HEK293 (cell line): Measurements from ENCODE around the gene CD84.
"Not testable (repeated sequence)": the region's sequence is repeated elsewhere in the genome, so short reads cannot be mapped to it uniquely, and the experiment has no call there.

ENCODE experiments used
- CTCF ChIA-PET: fragments of 350-600 bp; formaldehyde crosslinking; extraction: SDS; loops from one replicate; lab custom pipeline; 2021; ENCODE audit warnings: antibody characterized with exemption; lab: Yijun Ruan, JAX
- POLR2A ChIA-PET: fragments of 300-600 bp; formaldehyde crosslinking; extraction: SDS; loops from one replicate; lab custom pipeline; 2020; ENCODE audit warnings: antibody characterized with exemption, inconsistent platforms; lab: Yijun Ruan, JAX
- H3K27ac ChIP-seq: fragments of 200-500 bp; sonication (Bioruptor generic); 2 replicates; pipeline ENCODE4 v1.5.1; 2014; ENCODE audit warnings: low read depth, low read length, control low read depth, inconsistent platforms; ENCODE audit errors: extremely low read depth
- H3K36me3 ChIP-seq, 2 experiments: fragments of 200-500 bp in 1 of 2; sonication (Bioruptor generic) in 1 of 2; 1 replicate in 1 of 2; 2 replicates in 1 of 2; pipeline ENCODE4 v1.5.1; 2014 to 2017; ENCODE audit warnings: inconsistent platforms in 2 of 2, low read length in 2 of 2; ENCODE audit not compliant: control insufficient read depth in 2 of 2, insufficient read depth in 1 of 2
- H3K4me1 ChIP-seq: fragments of 200-500 bp; sonication (Bioruptor generic); 2 replicates; pipeline ENCODE4 v1.5.1; 2014; ENCODE audit warnings: mild to moderate bottlenecking, low read length, inconsistent platforms; ENCODE audit not compliant: control insufficient read depth, insufficient read depth
- H3K4me3 ChIP-seq: 2 replicates; pipeline ENCODE4 v1.5.1; 2011; ENCODE audit warnings: low read depth, mild to moderate bottlenecking, control low read depth, low read length, moderate library complexity
- H3K9me3 ChIP-seq: fragments of 200-500 bp; sonication (Bioruptor generic); 2 replicates; pipeline ENCODE4 v1.5.1; 2014; ENCODE audit warnings: low read depth, low read length, inconsistent platforms; ENCODE audit not compliant: control insufficient read depth, insufficient read depth
- SETDB1 ChIP-seq: IDR thresholded peaks from one replicate; pipeline ENCODE4 v1.6.1; 2017; ENCODE audit warnings: mild to moderate bottlenecking, low read length, moderate library complexity, mixed read lengths; ENCODE audit not compliant: insufficient read length
- ZBTB1 ChIP-seq: fragments of 450-650 bp; formaldehyde crosslinking; IDR thresholded peaks from 2 replicates; pipeline ENCODE4 v1.5.1; 2016; ENCODE audit warnings: missing biosample characterization, missing genetic modification characterization
- ZNF146 ChIP-seq: fragments of 450-650 bp; formaldehyde crosslinking; IDR thresholded peaks from 2 replicates; pipeline ENCODE4 v1.5.1; 2016; ENCODE audit warnings: missing biosample characterization, missing genetic modification characterization
- ZNF175 ChIP-seq: fragments of 450-650 bp; formaldehyde crosslinking; IDR thresholded peaks from 2 replicates; pipeline ENCODE4 v1.5.1; 2016; ENCODE audit warnings: missing biosample characterization, missing genetic modification characterization
- ZNF280C ChIP-seq: fragments of 450-650 bp; formaldehyde crosslinking; IDR thresholded peaks from 2 replicates; pipeline ENCODE4 v1.5.1; 2016; ENCODE audit warnings: missing biosample characterization, missing genetic modification characterization

Gene CD84

GRCh38 chr1:160534823-160535605 is 44.3 kb downstream of the CD84 start:
- Histone ChIP-seq H3K27ac (no peak overlapping the region), H3K4me3 (no peak overlapping the region), H3K9me3 (no peaks in the 10 kb centered on the region), H3K36me3 (no peaks in the 10 kb centered on the region), H3K4me1 (no peaks in the 10 kb centered on the region)
- peak; percentile 55 for TF ChIP-seq SETDB1
- no peak for TF ChIP-seq ZBTB1
- TF ChIP-seq ZNF280C (tag by site-specific recombination) = no peak
- TF ChIP-seq ZNF175 (tag by site-specific recombination) = no peak
- POLR2A ChIA-PET = no interaction called here
- CTCF ChIA-PET = interaction anchor here (0.6 to 1.6 kb wide), 7 partner anchors 8 to 107 kb away, joined by 3 to 6 read pairs (median 5); no protein-coding TSS in a partner anchor

DNA sequence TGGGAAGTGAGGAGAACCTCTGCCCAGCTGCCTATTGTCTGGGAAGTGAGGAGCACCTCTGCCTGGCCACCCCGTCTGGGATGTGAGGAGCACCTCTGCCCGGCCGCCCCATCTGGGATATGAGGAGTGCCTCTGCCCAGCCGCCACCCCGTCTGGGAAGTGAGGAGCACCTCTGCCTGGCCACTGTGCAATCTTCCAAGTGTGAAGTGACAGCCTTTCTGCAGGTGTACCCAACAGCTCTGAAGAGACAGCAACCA is 46.8 kb downstream of the CD84 start:
- H3K4me3 ChIP-seq, H3K36me3 ChIP-seq, CTCF ChIA-PET, H3K27ac ChIP-seq, H3K4me1 ChIP-seq, POLR2A ChIA-PET, H3K9me3 ChIP-seq: not testable (repeated sequence)

GRCh38 chr1:160531809-160532556 is 47.3 kb downstream of the CD84 start:
- POLR2A ChIA-PET, CTCF ChIA-PET, H3K9me3 ChIP-seq, H3K4me1 ChIP-seq, H3K4me3 ChIP-seq, H3K36me3 ChIP-seq, H3K27ac ChIP-seq: not testable (repeated sequence)

DNA sequence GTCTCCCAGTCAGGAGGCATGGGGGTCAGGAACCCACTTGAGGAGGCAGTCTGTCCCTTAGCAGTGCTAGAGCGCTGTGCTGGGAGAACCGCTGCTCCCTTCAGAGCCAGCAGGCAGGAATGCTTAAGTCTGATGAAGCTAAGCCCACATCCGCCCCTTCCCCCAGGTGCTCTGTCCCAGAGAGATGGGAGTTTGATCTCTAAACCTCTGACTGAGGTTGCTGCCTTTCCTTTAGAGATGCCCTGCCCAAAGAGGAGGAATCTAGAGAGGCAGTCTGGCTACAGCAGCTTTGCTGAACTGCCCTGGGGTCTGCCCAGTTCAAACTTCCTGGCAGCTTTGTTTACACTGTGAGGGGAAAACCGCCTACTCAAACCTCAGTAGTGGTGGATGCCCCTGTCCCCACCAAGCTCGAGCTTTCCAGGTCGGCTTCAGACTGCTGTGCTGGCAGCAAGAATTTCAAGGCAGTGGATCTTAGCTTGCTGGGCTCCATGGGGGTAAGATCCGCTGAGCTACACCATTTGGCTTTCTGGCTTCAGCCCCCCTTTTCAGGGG is 49.8 kb downstream of the CD84 start:
- POLR2A ChIA-PET = interaction anchor here (0.5 kb wide), 1 partner anchor 83 kb away, joined by 3 read pairs; no protein-coding TSS in a partner anchor
- not testable (repeated sequence) for H3K27ac ChIP-seq, H3K4me3 ChIP-seq, H3K36me3 ChIP-seq, H3K4me1 ChIP-seq, H3K9me3 ChIP-seq
- CTCF ChIA-PET = interaction anchor here (0.6 kb wide), 1 partner anchor 156 kb away, joined by 4 read pairs; no protein-coding TSS in a partner anchor

- CTCF ChIA-PET = interaction anchor here (0.5 kb wide), 1 partner anchor 203 kb away, joined by 3 read pairs; no protein-coding TSS in a partner anchor
- POLR2A ChIA-PET, H3K36me3 ChIP-seq, H3K4me1 ChIP-seq, H3K27ac ChIP-seq, H3K4me3 ChIP-seq, H3K9me3 ChIP-seq: not testable (repeated sequence)
- peak; percentile 70 for TF ChIP-seq ZNF146 (tag by site-specific recombination)
Observed at GRCh38 chr1:160523789-160524188, 55.5 kb downstream of the CD84 start.
